Fibroblast of upper back skin (primary cell): ENCODE data around the gene CCT5.

Experiments used
- DNase-seq: peaks from one replicate; pipeline ENCODE4 v3.0.0-alpha.2; 2013

Gene CCT5

GRCh38 chr5:10278658-10279279, 28.7 kb downstream of the CCT5 start:
- no peak for DNase-seq

GRCh38 chr5:10279328-10279727, 29.2 kb downstream of the CCT5 start:
- no peak for DNase-seq

GRCh38 chr5:10279925-10280720, 30.0 kb downstream of the CCT5 start:
- DNase-seq = no peak

GRCh38 chr5:10283927-10284635, 34.0 kb downstream of the CCT5 start:
- peak; percentile 74 for DNase-seq

- peak; percentile 59 for DNase-seq
Observed at GRCh38 chr5:10285362-10285761, 35.3 kb downstream of the CCT5 start.

GRCh38 chr5:10286162-10286861, 36.2 kb downstream of the CCT5 start:
- no peak for DNase-seq

GRCh38 chr5:10286862-10287227, 36.8 kb downstream of the CCT5 start:
- DNase-seq = no peak

- no peak for DNase-seq
Observed at GRCh38 chr5:10288592-10289219, 38.6 kb downstream of the CCT5 start.

GRCh38 chr5:10289353-10289752, 39.3 kb downstream of the CCT5 start:
- no peak for DNase-seq

GRCh38 chr5:10289991-10290390, 39.9 kb downstream of the CCT5 start:
- no peak for DNase-seq

GRCh38 chr5:10290438-10290837, 40.4 kb downstream of the CCT5 start:
- DNase-seq = no peak

- no peak for DNase-seq
Observed at GRCh38 chr5:10291692-10292339, 41.7 kb downstream of the CCT5 start.

- DNase-seq = no peak
Observed at GRCh38 chr5:10293907-10294662, 44.0 kb downstream of the CCT5 start.

- no peak for DNase-seq
Observed at GRCh38 chr5:10295619-10296326, 45.7 kb downstream of the CCT5 start.

- DNase-seq = no peak
Observed at GRCh38 chr5:10297646-10298204, 47.6 kb downstream of the CCT5 start.

- no peak for DNase-seq
Observed at GRCh38 chr5:10300246-10300645, 50.2 kb downstream of the CCT5 start.

GRCh38 chr5:10301266-10301665, 51.2 kb downstream of the CCT5 start:
- DNase-seq = no peak

- no peak for DNase-seq
Observed at GRCh38 chr5:10301842-10302610, 51.9 kb downstream of the CCT5 start.

GRCh38 chr5:10303201-10303600, 53.1 kb downstream of the CCT5 start:
- DNase-seq = no peak

- DNase-seq = no peak
Observed at GRCh38 chr5:10303699-10304170, 53.7 kb downstream of the CCT5 start.
